ENCODE data around the gene ZNF726. TPM values are rescaled to one million over a fixed set of nuclear protein-coding genes. Genes with fewer than 3 reads are reported as not detected.
"Not testable (repeated sequence)": the region's sequence is repeated elsewhere in the genome, so short reads cannot be mapped to it uniquely, and the experiment has no call there.

Gene ZNF726
- total RNA-seq, 1 donor from 2014 or later, result 9.3 TPM

DNA sequence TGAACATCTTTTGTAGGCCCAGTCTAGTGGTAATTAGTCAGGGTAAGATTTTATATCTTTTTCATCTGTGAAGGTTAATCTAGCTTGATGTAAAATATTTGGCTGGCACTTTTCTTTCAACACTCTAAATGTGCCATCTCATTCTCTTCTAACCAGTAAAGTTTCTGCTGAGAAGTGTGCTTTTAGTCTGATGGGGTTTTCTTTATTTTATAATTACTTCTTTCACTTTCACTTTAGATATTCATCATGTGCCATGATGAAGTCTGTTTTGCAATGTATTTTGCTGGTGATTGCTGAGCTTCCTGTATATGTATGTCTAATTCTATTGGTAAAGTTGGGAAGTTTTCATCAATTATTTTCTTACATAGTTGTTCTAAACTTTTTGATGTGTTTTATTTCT lies 31.9 kb downstream of the ZNF726 start:
- no peak for DNase-seq

DNA sequence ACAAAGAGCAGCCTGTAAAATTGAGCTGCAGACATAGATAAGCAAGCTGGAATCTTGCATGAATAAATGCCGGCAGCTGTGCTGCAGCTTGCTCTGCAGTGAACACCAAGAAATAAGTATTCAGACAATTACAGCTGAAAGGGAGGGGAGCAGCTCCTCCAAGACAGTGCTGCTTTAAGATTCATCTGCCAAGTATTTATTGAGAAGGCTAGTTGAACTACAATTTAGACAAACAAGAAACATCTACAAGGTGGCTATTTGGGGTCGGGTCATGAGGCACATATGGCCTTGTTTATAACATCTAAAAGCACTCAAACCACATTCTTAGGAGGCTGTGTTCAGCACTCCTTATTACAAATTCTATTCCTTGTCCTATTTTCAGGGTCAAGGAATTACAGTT lies 34.9 kb downstream of the ZNF726 start:
- DNase-seq, result no peak

DNA sequence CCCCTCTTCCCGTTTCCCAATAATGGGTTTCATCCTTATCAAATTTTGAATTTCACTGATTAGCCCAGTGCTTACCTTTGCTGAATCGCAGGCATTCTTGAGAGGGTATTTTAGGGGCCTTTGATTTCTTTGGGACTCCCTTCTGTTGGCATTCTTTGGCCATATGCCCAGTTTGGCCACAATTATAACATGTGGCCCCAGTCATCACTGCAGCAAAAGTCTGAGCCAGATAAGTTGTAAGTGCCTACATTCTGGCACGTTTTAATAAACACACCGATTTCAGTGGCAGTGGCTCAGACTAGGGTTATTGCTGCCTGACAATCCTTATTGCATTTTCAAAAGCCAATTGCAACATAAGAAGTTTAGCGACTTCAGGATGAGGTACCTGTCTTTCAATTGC lies 41.4 kb downstream of the ZNF726 start:
- DNase-seq, result no peak

DNA sequence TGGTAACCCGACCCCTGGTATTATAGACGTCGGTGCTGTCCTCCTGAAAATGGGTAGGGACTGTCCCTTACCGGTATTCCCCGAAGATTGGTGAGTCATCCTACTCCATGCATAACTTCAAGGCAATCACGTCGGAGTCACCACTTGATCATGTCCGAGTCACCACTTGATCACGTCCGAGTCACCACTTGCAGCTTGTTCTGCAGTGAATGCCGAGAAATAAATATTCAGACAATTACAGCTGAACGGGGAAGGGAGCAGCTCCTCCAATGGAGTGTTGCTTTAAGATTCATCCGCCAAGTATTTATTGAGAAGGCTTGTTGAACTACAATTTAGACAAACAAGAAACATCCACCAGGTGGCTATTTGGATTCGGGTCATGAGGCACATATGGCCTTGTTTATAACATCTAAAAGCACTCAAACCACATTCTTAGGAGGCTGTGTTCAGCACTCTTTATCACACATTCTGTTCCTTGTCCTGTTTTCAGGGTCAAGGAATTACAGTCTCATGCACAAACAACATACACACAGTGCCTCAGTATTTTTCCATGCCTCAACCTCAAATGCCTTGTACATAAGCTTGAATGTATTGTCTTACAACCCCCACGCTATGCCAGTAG lies 43.1 kb downstream of the ZNF726 start:
- no peak for DNase-seq

DNA sequence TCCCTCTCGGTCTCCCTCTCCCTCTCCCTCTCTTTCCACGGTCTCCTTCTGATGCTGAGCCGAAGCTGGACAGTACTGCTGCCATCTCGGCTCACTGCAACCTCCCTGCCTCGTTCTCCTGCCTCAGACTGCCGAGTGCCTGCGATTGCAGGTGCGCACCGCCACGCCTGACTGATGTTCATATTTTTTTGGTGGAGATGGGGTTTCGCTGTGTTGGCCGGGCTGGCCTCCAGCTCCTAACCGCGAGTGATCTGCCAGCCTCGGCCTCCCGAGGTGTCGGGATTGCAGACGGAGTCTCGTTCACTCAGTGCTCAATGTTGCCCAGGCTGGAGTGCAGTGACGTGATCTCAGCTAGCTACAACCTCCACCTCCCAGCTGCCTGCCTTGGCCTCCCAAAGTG lies 48.7 kb downstream of the ZNF726 start:
- not testable (repeated sequence) for DNase-seq

DNA sequence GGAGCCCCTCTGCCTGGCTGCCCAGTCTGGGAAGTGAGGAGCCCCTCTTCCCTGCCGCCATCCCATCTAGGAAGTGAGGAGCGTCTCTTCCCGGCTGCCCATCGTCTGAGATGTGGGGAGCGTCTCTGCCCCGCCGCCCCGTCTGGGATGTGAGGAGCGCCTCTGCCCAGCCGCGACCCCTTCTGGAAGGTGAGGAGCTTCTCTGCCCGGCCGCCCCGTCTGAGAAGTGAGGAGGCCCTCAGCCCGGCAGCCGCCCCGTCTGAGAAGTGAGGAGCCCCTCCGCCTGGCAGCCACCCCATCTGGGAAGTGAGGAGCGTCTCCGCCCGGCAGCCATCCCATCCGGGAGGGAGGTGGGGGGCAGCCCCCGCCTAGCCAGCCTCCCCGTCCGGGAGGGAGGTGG lies 49.2 kb downstream of the ZNF726 start:
- not testable (repeated sequence) for DNase-seq

DNA sequence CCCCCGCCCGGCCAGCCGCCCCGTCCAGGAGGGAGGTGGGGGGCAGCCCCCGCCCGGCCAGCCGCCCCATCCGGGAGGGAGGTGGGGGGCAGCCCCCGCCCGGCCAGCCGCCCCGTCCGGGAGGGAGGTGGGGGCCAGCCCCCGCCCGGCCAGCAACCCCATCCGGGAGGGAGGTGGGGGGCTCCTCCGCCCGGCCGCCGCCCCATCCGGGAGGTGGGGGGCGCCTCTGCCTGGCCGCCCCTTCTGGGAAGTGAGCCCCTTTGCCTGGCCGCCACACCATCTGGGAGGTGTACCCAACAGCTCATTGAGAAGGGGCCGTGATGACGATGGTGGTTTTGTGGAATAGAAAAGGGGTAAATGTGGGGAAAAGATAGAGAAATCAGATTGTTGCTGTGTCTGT lies 49.6 kb downstream of the ZNF726 start:
- DNase-seq, result not testable (repeated sequence)

DNA sequence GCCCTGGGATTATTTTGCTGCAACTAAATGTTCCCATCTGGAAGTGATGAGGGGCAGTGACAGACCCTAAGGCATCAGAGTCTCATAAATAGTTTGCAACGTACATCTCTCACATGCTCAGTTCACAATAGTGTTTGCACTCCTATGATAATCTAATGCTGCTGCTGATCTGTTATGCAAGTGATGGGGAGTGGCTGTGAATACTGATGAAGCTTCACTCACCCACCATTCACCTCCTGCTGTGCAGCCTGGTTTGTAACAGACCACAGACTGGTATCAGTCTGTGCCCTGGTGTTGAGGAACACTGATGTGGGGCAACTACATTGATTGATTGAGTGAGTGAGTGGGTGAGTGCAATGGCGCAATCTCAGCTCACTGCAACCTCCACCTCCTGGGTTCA lies 54.9 kb downstream of the ZNF726 start:
- DNase-seq, result no peak

DNA sequence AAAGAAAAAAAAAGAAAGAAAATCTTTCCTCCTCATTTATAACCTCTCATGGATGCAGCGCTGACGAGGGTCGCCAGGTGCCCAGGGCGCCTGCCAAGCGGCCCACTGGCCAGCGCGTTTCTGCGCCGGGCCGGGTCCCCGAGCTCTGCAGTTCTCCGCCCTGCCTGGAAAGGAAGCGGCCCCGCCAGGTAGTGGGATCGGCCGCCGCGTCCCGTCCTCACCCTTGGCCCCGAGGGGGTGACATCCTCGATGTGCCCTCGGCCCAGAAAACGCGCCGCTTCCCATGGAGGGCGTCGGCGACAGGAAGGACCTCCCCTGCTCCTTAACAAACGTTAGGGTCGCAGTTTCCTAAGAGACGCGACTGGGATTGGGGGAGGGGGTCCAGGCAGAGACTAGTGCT lies 56.9 kb downstream of the ZNF726 start:
- DNase-seq, result peak; percentile 3

DNA sequence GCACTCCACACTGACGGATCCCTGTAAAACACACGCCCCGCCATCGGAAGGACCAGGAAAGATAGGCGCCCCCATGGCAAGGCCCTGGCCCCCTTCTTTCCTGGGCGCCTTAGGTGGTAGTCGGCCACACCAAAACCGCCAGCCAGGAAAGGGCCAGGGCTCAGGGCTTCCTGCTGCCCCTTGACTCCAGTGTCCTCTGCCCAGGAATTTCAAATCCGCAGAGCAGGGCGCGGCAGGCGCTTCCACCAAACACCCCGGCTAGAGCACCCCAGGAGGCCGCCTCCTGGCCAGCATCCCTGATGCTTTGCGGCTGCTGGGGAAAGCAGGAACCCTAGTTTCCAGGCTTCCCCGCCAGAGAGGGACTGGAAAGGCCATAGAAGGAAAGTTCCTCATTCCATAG lies 57.5 kb downstream of the ZNF726 start:
- no peak for DNase-seq

DNA sequence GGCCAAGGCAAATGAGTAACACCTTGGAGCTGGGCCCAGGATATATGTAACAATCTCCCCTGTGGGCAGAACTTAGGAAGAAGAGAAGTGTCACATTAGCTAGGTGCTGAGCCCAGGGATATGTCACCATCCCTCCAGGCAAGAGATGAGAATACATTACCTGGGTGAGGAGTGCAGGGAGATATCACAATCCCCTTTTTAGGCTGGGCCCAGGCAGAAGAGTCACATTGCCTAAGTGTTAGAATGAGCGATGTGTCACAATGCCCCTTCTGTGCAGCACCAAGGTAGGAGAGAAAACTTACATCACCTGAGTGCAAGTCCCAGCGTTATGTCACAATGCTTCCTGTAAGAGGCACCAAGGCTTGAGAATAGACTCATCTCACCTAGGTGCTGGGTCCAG lies 60.3 kb downstream of the ZNF726 start:
- DNase-seq, result no peak

DNA sequence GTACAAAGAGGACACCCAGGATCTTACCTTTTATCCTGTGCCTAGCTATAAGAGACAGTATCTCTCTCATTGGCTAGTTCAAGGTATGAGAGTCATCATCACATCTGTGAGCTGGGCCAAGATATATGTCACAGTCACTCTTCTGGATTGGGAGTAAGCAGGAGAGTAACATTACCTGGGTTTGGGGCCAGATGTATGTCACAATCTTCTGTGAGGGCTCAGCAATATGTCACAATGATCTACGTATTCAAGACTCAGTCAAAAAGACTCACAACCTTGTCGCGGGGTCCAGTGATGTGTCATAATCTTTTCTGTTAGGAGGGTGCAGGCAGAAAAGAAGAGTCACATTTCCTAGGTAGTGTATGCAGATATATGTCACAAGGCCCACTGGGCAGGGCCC lies 61.9 kb downstream of the ZNF726 start:
- not testable (repeated sequence) for DNase-seq

DNA sequence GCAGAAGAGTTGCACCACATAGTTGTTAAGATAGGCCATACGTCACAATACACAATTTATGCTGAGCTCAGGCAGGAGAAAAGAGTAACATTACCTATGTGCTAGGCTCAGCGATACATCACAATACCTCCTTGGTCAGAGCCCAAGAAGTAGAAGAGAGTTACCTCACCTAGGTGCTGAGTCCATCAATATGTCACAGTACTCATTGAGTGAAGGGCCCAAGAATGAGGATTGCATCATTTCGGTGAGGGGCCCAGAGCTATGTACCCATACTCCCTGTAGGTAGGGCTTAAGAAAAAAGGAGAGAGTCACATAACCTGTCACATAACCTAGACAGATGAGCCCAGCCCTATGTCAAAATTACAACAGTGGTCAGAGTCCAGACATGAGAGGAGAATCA lies 62.6 kb downstream of the ZNF726 start:
- not testable (repeated sequence) for DNase-seq

DNA sequence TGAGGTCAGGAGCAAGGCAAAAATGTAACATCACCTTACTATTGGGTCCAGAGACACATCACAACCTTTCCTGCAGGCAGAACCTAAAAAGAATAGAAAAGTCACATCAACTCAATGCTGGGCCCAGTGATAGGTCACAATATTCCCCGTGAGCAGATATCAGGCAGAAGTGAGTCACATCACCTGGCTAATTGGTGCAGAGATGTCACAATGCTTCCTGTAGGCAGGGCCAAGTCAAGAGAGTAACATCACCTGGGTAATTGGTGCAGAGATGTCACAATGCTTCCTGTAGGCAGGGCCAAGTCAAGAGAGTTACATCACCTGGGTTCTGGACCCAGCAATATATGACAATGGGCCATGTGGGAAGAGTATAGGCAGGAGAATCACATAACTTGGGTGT lies 63.4 kb downstream of the ZNF726 start:
- DNase-seq, result no peak

DNA sequence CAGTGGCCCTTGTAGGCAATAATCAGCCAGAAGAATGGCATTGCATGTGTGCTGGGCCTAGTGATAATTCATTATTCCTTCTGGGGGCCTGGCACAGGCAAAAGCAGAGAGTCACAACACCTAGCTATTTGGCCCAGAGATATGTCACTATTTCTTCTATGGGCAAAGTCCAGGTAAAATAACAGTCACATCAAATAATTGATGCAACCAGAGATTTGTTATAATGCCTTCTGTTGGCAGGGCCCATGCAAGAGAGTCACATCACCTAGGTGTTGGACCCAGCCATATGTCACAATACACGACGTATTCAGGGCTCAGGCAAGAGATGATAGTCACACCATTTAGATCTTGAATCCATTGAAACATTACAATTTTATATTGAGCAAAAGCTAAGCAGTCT lies 66.1 kb downstream of the ZNF726 start:
- no peak for DNase-seq

DNA sequence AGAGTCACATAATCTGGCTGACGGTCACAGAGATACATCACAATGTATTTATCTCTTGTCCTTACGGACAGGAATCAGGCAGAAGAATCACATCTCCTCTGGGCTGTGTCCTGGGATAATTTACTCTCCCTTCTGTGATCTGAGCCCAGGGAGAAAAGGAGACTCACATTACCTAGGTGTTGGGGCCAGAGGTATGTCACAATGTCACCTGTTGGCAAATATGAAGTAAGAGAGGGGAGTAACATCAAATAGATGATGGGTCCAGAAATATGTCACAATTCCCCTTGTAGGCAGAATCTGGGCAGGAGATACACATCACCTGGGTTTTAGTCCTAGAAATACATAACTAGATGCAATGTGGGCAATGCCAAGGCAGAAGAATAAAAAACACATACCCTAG lies 67.2 kb downstream of the ZNF726 start:
- no peak for DNase-seq

DNA sequence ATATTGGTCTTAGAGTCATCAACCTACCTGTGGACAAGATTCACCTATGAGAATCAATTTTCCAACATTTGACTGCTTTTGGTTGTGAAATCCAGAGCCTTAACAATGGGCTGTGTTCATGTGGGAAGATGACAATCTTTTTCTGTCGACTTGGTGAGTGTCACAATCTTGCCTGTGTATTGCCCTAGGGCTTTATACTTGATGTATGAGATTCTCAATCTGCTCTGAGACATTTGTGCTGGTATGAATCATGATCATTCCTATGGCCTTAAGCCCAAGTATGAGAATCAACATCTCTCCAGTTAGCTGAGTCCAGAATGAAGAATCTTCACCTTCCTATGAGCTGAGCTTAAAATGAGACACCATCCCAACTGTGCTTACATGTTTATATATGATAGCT lies 68.7 kb downstream of the ZNF726 start:
- DNase-seq, result no peak

Other genes starting within 250 kb of the ZNF726 start
- 12.9 TPM for gene ZNF675, start 227.7 kb upstream of the ZNF726 start, total RNA-seq
- gene ZNF681, start 156.0 kb upstream of the ZNF726 start, total RNA-seq, result 4.7 TPM
- 36.8 TPM for gene ZNF254, start 172.3 kb downstream of the ZNF726 start, total RNA-seq